Astrocyte of the cerebellum (primary cell): ENCODE measurements around the gene DCBLD2.

ENCODE experiments used
- DNase-seq: peaks from one replicate; pipeline ENCODE4 v3.0.0-alpha.2; 2011; ENCODE audit warnings: low read depth
- H3K4me3 ChIP-seq: 2 replicates; pipeline ENCODE4 v1.5.1; 2011; ENCODE audit warnings: mild to moderate bottlenecking, low read depth, low read length, moderate library complexity
- in situ Hi-C: cut with HindIII; loops from 2 replicates; pipeline ENCODE4 v1.10.0; 2017; ENCODE audit warnings: low sequenced_read_pairs
- TF ChIP-seq, protein P1 (sequence below): IDR thresholded peaks from 2 replicates; pipeline ENCODE4 v1.5.1; 2012; ENCODE audit warnings: low read length, low read depth, moderate library complexity, mild to moderate bottlenecking; ENCODE audit errors: missing control alignments

The DCBLD2 gene

DNA sequence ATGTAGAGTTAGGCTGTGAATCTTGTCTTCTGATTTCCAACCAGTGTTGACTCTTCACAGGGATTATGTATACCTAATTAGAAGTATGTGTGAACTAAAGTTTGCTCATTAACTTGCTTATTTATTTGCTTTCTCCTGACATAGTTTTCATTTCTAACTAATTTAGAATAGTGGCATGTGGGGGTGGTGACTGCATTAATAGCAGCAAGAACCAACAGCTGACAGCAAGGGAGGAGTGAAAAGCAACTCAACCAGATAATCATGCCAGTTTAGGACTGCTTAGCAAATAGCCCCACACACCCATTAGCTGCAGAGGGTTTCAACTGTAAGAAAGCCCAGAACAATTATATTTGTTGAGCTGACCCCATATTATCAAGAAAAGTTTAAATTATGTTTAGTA is 134.6 kb downstream of the DCBLD2 start:
- in situ Hi-C loops: no loop called here
- no peak for DNase-seq
- no peak overlapping the region for H3K4me3 ChIP-seq
- TF ChIP-seq, protein P1, sequence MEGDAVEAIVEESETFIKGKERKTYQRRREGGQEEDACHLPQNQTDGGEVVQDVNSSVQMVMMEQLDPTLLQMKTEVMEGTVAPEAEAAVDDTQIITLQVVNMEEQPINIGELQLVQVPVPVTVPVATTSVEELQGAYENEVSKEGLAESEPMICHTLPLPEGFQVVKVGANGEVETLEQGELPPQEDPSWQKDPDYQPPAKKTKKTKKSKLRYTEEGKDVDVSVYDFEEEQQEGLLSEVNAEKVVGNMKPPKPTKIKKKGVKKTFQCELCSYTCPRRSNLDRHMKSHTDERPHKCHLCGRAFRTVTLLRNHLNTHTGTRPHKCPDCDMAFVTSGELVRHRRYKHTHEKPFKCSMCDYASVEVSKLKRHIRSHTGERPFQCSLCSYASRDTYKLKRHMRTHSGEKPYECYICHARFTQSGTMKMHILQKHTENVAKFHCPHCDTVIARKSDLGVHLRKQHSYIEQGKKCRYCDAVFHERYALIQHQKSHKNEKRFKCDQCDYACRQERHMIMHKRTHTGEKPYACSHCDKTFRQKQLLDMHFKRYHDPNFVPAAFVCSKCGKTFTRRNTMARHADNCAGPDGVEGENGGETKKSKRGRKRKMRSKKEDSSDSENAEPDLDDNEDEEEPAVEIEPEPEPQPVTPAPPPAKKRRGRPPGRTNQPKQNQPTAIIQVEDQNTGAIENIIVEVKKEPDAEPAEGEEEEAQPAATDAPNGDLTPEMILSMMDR: no peak

DNA sequence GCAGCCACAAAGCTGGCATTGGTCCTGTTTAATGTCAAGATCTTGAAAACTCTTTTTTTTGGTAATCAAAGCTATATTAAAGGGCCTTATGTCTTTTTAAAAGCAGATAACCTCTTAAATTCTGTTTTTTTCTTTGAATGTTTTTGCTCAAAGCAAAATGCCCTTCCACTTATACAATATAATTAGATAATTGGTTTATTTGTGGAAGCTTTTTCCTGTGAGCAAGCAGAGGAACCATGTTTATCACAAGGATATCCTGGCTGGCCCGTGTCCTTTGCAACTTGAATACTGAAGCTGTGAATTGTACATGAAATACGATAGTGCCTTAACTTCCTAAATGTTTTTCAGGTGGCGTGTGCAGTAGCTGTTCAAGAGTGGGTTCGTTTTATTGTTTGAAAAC is 135.8 kb downstream of the DCBLD2 start:
- in situ Hi-C loops: no loop called here
- DNase-seq: no peak
- H3K4me3 ChIP-seq: no peak overlapping the region
- TF ChIP-seq, protein P1: no peak

DNA sequence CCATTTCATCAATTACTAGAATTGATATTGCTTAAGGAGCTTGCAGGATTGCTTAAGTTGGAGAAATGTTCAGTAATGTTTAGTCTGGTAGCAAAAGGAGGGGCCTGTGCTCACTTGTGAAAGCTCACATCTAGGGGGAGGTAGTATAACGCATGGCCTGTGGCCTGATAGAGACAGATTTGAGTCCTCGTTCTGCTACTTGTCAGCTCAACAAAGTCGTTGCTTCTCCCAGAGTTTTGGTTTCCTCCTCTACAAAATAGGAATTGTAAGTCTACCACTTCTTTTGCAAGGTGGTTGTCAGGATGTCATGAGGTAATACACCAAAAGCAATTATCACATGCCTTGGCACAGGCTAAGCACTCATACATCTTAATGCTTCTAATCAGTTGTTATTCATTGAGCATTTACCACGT is 137.0 kb downstream of the DCBLD2 start:
- TF ChIP-seq, protein P1: no peak
- DNase-seq: no peak
- H3K4me3 ChIP-seq: no peak overlapping the region
- in situ Hi-C loops: no loop called here

DNA sequence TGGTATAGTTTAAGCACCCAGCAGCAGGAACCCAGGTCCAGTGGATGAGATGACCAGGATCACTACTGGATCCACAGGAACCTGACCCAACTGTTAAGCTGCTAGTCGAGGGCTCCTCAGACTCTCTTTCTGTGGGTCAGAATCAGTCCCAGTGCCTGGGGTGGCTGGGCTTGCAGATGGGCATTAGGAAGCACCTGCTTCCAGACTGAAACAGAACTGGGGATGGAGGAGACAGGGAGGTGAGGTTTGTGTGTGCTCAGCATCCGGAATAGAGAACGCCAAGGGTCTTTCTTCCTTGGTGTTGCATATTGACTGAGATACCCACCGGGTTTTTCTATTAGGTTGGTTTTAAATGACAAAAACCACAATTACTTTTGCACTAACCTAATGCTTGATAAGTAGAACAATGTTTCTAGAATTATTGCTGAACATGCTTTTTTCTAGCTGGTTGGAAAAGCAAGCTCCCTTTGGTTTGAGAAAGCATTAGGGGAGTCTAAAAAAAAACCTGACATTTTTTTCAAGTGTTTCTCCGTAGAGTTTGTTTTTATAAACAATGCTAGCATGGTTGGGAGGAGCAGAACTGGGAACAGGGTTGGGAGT is 137.6 kb downstream of the DCBLD2 start:
- in situ Hi-C loops: no loop called here
- no peak for DNase-seq
- TF ChIP-seq, protein P1: no peak
- H3K4me3 ChIP-seq: no peak overlapping the region

DNA sequence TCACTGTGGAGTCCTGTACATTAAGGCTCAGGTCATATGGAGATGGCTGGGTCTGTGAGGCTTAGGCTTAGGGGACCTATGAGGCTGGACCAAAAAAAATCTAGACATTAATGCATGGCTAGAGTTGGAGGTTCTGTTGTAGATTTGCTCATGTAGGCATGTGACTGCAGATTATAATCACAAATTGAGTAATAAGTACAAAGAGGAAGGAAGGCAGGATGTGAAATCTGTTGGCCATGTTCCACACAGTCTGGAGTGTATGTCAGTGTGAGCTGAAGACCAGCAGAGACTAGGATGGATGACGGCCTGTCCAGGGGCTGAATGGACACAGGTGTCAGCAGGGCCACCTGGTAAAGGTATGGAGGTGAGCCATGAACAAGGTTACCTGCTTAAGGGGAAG is 138.4 kb downstream of the DCBLD2 start, which contains the start of gene ST3GAL6:
Gene ST3GAL6 (plus strand): TSS at position 265 of the 400 bp plus-strand sequence. CDS start 5,101 bp downstream, outside the sequence.
- in situ Hi-C loops: no loop called here
- no peak for DNase-seq
- H3K4me3 ChIP-seq: no peak within 1 kb of the TSS
- TF ChIP-seq, protein P1: no peak

DNA sequence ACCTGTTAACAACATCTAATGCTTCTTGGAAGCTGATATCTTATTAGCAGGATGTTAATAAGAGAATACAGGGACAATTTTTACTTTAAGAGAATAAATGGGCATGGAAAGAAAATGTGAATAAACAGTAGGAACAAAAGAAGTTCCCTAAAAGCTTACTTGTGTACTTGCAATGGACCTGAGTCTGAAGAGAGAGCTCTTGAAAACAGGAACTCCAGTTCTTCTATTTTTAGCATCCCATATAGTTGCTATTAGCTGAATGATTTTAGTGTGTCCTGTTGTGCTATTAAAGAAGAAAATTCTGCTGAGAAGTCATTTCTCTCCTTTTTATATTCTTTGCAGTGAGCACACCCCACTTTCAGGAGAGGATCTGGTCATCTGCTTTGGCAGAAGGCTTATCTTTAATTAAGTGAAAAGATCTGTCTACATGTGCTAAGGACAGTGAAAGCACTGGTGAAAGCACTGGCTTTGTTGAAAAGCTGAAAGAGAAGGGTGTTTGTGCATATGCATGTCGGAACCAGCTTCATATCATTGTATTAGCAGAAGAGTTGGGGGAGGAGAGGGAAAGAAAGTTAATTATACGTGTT is 139.8 kb downstream of the DCBLD2 start:
- TF ChIP-seq, protein P1: no peak
- H3K4me3 ChIP-seq: no peak overlapping the region
- DNase-seq: no peak
- in situ Hi-C loops: no loop called here
